NCI-H524 treated with DMSO at 0.1 percent for 48 hours (cell line): Measurements from ENCODE around the gene MTMR1.

Source experiments
- DNase-seq: peaks from one replicate; lab custom pipeline; 2025; lab: John Stamatoyannopoulos, UW

Gene MTMR1

GRCh38 chrX:150697641-150698040, 4.4 kb downstream of the MTMR1 start:
- DNase-seq = no peak

DNA sequence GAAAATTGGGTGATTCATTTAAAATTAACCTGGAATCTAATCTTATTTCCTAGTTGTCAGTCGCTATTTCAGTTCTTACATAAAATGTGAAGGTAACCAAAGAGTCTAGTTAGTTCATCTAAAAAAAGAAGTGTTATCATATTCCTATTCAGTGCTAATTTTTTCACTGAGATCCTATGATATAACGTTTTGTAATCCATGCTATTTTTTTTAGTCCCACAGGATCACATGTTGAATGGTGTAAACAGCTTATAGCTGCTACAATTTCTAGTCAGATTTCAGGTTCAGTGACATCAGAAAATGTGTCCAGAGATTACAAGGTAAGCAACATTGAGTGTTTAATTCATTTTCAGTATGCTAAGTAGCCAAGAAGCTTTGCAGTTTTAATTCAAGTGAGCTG, 5.8 kb downstream of the MTMR1 start:
- DNase-seq = no peak

- DNase-seq = peak; percentile 76
Observed at GRCh38 chrX:150700107-150700506, 6.9 kb downstream of the MTMR1 start.

DNA sequence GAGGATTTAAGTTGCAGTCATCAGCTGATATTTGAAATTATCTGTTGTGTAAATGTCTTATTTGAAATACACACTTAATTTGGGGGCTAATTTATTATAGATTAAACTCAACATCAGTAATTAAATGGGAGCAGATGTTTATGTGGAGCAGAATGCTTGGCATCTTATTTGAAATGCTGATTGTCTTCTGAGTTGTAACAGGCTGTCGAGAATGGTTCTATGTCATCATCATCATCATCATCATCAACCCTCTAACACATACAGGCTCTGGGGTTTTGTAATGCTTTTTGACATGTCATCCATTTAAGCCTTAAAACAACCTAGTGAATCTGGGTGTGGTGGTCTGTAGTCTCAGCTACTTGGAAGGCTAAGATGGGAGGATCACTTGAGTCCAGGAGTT, 8.2 kb downstream of the MTMR1 start:
- DNase-seq = no peak

GRCh38 chrX:150702966-150703694, 9.9 kb downstream of the MTMR1 start:
- DNase-seq = no peak

- DNase-seq = no peak
Observed at GRCh38 chrX:150703695-150703974, 10.4 kb downstream of the MTMR1 start.

DNA sequence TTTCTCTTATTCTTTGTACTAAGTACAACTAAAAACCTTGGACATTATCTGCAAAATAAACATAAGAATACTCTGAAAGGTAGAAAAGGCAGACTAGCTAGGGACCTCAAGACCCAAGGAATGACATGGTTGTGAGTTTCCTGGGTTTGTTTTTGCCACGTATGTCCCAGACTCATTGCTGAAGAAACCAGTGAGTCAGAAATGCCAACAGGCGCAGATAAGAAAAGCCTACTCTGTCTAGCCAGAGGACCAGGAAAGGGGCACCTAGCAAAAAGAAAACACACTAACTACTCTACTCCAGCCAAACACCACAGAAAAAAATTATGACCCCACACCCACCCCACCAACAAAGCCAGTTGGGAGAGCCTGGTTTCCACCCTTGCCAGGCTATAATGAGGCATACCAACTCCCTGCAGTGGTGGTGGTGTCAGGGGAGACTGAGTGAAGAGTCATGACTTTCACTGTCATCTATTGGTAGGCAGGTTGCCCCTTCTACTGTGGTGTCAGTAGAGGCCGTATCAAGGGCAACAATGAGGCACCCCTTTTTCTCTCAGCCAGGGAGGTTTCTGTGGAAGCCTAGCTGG, 10.9 kb downstream of the MTMR1 start:
- no peak for DNase-seq

DNA sequence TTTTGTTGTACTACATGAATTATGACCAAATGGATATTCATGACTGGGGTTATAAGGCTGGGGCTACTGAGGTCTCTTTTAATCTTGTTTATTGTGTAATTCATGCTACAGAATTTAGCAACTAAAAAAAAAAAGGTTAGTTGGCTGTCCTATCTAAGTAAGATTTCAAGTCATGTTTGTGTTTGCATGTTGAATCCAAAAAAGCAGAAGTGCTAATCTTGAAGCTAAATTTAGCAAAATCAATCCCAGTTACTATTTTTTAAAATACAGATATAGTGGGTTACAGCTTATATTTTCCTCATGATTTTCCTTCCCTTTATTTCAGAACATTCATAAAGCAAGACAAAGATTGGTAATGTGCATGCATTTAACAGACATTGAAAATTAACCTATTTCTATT, 19.4 kb downstream of the MTMR1 start:
- DNase-seq = no peak

DNA sequence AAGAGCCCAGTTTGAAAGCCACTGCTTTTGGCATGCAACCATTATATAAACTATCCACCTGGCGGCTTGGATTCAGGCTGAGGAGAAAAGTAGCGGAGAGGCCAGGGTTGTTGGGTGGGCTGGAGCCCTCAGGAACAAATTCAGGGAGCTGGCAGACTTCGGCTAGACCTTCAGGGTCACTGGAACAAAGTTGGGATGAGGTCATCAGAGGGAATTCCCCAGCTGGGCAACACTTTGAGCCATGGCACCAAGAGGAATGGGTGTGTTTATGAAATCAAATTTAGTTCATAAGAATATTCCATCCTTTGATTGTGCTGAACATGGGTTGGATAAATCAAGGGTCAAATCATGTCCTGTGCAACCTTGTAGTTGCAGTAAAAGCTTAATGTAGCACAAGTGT, 22.0 kb downstream of the MTMR1 start:
- DNase-seq = no peak

GRCh38 chrX:150719621-150720020, 26.4 kb downstream of the MTMR1 start:
- DNase-seq = no peak

GRCh38 chrX:150729956-150730355, 36.8 kb downstream of the MTMR1 start:
- DNase-seq = no peak

DNA sequence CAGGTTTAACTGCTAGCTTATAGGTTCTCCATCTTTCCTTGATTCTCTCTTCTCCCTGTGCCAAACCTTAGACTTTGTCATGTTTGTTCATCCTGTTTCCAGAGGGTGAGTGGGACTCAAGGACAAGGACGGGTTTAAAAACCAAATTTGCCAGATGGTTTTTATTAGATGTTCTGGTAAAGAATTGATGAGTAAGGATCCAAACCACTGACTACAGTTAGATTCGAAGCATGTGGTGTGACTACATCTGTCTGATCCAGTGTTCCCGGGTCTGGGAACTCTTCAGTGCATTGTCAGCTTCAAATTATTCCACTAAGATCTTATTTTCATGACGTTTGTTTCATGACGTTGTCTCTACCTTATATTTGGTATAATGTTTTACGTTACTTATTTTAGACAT, 37.5 kb downstream of the MTMR1 start:
- DNase-seq = no peak

- DNase-seq = no peak
Observed at GRCh38 chrX:150731795-150732194, 38.6 kb downstream of the MTMR1 start.

GRCh38 chrX:150736475-150736874, 43.3 kb downstream of the MTMR1 start:
- no peak for DNase-seq

DNA sequence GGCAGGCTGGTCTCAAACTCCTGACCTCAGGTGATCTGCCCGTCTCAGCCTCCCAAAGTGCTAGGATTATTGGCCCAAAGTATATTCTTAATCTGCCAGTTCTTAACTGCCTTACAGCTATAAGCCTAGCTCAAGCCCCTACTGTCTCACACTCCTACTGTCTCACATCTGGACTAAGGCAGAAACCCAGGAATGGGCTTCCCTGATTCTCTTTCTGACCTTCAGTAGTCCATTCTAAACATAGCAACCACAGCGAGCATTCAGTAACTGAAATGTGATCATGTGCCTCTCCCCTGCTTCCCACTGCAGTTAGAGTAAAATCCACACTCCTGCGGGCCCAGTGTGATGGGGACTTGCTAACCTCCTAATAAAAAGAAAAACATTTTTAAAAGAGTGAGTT, 58.9 kb downstream of the MTMR1 start:
- DNase-seq = no peak

- no peak for DNase-seq
Observed at GRCh38 chrX:150753357-150753756, 60.2 kb downstream of the MTMR1 start.

DNA sequence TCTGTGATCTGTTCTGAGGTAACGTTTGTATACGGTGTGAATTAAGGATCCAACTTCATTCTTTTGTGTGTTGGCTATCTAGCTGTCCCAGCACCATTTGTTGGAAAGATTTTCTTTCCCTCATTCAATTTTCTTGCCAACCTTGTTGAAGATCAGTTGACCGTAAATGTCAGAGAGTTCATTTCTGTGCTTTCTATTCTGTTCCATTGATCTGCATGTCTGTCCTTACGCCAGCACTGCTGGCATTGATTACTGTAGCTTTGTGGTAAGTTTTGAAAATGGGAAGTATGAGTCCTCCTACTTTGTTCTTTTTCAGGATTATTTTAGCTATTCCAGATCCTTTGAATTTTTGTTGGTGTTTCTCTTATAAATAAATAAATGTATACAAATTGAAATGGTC, 60.8 kb downstream of the MTMR1 start:
- DNase-seq = no peak

DNA sequence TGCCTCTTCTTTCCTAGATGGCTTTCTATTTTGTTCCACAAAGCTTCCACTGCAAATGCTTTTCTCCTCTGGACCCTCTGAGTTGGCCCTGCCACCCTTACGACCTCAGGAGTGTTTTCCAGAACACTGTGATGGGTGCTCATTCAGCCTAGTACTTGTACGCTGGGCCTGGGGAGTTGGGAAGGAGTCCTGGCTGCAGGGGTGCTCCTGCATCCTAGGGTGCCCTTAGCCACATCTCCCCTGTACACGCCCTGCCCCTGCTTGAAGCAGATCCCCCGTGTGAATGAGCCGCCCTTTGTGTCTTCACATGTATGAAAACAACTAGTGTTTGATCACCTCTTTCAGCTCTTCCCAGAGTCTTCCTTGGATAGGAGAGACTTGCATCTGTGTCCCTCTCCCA, 64.2 kb downstream of the MTMR1 start:
- DNase-seq = no peak

GRCh38 chrX:150759568-150760416, 66.6 kb downstream of the MTMR1 start:
- DNase-seq = no peak

DNA sequence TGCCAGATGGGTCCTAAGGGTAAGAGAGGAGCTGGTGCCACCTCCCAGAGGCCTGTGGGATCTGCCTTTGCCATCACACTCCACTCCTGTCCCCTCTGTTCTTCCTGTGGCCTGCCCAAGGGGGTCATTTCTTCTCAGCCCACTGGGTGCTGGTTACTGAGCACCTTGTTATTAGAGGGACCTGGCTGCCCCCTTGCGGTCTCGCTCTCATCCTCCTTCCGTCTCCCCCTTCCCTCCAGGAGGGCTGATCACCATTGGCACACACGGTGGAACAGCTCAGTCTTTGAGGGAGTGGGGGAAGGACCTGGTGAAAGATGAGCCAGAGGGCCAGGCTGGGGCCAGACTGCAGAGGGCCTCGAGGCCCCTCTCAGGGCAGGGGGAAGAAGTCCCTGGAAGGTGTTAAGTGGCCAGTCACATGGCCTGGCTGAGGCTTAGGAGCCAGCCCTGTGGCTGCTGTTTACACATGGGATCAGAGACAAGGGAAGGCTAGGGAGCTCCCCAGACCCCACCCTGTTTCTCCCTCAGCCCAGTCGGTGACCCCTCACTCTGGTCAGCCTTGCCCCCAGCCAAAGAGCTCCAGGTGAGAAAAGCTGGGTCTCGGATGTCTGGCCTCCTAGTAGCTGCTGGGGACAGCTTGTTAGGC, 68.1 kb downstream of the MTMR1 start:
- no peak for DNase-seq

DNA sequence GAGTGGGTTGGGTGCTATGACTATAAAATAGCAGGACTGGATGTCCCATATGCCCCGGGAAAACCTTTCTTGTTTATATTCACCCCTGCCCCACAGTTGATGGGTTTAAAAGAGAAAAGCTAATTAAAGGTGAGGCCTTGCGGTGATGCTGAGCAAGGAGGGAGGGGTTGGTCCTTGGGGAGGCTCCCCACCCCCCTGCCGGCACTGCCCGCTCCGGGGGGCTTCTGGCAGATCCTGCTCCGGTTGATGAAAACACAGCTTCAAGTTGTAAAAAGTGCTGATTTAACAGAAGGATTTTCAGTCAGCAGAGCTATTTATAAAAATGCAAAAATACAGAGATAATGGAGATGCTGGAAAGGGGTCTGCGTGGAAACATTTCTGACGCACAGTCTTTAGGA, 68.6 kb downstream of the MTMR1 start:
- DNase-seq = no peak

- DNase-seq = no peak
Observed at GRCh38 chrX:150762258-150763165, 69.3 kb downstream of the MTMR1 start.
